HG03066 (cell line): ENCODE measurements around the gene STK4.
A peak's percentile ranks its signal among the peaks of the same experiment; 100 is the strongest.

Experiments used
- ATAC-seq: cut with Tn5 transposase; IDR thresholded peaks from one replicate; pipeline ENCODE4 v1.9.1; 2021; ENCODE audit warnings: low read depth; ENCODE audit not compliant: unreplicated experiment

Gene STK4

DNA sequence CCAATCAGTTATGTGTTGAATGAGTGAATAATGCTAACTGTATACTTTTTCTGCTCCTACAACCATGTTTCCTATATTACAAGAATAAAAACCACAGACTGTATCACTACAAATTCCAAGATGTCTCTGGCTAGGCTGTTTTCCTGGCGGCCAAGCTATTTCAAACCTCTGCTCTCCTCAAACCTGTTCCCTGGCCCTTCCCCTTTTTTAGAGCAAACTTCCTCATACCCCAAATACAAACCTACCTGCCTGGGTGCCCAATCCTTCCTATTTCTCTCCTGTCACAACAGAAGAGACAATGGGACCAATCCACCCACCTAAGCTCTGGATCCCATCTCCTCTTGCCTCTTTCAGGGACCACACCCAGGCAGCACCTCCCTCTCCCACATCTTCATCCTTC, 13.6 kb upstream of the STK4 start:
- no peak for ATAC-seq

DNA sequence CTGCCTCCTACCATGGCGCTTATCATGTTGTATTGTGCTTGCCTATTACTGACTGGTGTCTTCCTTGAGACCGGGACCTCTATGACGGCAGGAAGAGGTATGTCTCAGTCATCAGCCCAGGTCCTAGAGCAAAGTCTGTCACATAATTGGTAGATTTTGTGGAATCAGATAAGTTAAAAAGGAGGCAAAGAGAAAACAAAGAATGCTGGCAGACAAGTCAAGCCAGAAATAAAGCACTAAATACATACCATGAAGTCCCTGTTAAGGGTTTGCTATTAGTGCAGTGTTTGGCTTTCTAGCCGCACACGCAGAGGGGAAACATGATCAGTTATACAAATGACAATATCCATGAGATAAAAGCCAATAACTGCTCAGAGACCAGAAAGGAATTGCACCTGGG, 12.1 kb upstream of the STK4 start:
- no peak for ATAC-seq

DNA sequence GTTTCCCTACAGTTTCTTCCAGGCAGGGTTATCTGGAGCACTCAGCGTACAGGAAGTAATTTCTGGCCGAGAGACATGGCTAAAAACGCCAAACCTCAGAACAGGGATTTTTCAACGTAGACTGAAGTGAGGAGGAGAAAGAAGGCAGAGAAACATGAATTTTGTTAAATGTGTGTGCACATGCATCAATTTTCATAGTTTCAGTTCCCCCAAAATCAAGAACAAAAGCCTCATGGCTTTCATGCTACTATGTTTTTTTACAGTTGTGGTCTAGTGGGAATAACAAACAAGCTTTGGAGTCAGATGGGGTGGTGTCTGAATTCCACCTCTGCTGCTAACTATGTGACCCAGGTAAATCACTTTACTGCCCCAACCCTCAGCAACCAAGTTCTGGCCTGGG, 11.0 kb upstream of the STK4 start:
- no peak for ATAC-seq

DNA sequence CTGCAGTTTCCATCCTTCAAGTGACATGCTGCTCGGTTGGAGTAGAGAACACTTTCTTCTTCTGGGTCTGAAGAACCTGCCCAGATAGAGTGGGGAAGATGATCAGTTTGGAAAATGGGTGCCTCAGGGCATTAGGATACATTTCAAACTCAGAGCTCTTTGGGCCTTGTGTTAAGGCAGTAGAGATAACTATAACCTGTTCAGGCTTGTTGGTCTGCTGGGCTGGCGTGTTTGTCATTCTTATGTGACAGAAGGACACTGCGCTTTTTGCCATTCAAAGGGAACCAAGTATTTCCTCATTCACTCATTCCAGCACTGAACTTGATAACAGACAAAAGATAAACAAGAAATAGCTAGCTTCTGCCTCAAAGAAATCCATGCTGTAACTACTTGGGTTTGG, 9.9 kb upstream of the STK4 start:
- no peak for ATAC-seq

DNA sequence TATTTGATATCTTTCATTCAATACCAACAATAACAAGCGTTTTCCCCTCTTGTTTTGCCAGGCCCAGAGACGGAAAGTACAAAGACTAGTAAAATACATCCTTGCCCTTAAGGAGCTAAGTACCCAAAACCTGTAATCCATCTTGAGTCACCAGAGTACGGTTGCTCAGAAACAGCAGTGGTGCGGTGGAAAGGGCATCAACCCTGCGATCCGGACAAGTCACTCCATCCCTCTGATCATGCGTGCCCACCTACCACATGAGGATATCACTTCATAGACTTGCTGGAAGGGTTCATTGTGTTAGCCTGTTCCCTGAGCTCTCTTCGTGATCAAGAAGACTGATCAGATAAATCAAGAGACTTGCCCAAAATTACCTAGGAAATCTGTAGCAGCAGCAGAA, 8.0 kb upstream of the STK4 start:
- ATAC-seq: no peak

DNA sequence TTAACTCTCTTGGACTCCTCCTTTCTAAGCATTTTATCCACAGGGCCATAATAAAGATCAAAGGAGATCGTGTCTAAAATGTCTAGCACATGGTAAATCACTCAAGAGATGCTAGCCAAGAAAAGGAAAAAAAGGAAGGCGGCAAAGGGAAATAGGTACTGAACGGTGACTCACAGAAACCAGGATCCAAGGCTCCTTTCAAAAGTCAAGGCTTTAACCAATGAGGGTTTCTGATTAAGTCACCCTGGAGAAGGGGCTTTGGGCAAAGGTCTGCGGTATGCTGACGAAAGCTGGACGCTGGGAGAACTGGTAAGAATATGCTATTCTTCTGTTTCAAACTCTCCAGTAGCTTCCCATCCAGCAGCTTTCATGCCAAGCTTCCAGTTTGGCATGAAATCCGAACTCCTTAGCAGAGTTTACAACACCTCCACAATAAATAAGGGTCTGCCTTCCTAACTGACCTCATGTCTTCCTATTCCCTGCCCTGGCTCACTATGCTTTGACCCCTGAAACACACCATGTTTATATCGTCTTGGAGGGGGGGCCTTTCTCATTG, 7.2 kb upstream of the STK4 start:
- ATAC-seq: no peak

DNA sequence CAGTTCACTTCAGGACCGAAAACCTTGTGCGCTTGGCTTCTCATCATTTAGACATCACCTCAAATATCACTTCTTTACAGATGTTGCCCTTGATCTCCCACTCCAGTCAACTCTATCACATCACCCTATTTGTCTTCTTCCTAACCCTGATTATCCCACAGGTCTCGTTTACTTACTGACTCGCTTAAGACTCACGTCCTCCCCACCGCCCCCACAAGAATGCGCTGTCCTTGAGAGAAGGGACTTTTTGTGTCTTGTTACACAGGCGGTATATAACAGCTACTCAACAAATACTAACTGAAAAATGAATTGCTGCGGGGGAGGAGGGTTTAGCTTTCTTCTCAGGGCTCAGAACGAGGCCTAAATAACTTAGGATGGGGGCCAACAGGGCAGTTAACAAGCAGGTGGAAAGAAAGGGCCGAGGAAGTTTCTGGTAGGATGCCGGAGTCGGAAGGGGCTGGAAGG, 6.6 kb upstream of the STK4 start:
- no peak for ATAC-seq

DNA sequence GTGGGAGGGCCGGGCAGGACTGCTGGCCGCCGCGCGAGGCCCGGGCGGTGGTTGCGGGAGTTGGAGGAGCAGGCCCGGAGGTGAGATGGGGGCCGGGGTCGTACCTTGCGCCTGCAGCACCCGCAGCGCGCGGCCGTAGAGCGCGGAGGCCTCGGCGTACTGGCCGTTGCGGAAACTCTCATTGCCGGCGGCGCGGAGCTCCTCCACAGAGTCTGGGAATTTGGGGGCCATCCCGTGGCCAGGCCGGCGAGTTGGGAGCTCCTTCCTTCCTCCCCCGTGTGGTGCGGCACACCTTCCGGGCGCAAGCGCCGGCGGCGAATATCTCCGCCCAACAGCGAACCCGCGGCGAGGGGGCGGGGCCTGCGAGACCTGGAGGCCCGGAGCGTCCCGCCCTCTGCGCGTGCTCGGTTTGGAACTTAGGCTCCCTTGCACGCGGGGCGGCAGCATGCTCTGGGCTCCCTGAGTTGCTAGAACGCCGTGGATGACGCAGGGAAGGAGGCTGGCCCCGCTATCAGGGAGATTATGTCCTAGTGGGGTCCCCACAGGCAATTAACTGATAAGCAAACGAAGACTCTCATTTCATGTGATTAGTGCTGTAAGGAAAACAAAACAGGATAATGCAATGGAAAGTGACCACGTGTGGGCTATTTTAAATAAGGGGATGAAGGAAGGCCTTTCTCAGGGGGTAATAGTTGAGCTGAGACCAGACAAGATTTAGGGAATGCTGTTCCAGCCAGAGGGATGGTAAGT, 6.0 kb upstream of the STK4 start, which contains the start of gene TOMM34:
TSS of gene TOMM34 (minus strand) at position 295 of the 750 bp plus-strand sequence. CDS start at position 231, 64 bp downstream.
- ATAC-seq: peak; percentile 86

DNA sequence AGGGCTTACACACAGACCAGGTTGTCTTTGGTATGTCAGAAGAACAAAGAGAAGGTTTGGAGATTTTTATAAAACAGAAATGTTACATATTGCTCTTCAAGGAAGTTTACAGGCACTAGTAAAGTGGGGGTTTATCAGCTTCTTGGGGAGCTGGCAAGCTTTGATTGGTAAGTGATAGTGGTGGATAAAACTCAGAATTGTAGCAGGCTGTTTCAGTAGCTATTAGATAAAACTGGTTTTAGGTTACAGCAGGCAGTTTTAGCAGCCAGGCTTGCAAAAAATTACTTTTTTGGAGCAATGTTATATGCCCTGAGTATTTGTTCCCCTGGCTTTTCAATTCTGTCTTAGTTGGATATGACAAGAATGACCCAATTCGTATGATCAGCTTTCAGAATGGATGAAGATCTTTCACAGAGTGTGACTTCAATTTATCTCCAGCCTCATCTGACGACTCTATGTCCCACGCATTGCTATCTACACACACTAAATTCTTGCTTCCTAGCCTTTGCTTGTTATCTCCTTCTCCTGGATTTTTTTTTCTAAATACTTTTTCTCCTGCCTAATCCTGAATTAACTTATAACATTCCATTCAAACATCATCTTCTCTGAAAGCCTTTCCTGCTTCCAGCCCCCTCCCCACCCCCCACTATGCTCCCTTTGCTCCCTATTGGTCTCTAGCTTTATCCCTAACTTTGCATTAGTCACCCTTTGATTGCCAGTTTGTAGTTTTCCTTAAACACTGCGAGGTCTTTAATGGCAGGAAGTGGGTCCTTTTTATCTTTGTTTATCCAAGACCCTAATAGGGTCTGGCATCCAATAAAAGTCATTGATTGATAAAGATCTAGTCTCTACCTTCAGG, 5.1 kb upstream of the STK4 start:
- no peak for ATAC-seq

DNA sequence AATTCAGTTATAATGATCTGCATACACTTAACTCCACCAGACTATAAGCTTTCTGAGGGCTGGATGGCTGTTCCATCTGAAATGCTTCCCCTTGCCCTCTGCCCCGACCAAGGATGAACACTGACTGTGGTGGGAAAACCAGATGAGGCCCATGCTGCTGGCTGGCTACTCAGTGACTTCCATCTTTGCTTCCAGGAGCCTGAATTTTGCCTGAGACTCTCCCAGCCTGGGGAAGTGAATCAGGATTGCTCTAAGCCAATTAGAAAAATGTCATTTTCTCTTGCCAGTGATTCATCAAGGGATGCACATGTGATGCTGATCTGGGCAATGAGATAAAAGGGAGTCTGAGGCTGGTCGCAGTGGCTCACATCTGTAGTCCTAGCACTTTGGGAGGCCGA, 4.4 kb upstream of the STK4 start:
- no peak for ATAC-seq

DNA sequence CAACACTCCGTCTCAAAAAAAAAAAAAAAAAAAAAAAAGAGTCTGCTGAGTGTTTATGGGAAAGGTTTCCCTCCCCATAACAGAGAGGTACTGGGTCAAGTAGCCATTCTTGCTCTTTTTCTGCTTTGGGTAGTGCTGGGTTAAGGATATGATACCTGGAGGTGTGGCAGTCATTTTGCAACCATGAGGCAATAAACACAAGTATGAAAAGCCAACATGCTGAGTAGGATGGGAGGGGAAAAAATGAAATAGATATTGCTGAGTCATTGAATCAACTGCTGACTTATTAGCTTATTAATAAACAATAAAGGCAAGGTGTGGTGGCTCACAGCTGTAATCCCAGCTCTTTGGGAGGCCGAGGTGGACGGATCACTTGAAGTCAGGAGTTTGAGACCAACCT, 3.8 kb upstream of the STK4 start:
- ATAC-seq: no peak

DNA sequence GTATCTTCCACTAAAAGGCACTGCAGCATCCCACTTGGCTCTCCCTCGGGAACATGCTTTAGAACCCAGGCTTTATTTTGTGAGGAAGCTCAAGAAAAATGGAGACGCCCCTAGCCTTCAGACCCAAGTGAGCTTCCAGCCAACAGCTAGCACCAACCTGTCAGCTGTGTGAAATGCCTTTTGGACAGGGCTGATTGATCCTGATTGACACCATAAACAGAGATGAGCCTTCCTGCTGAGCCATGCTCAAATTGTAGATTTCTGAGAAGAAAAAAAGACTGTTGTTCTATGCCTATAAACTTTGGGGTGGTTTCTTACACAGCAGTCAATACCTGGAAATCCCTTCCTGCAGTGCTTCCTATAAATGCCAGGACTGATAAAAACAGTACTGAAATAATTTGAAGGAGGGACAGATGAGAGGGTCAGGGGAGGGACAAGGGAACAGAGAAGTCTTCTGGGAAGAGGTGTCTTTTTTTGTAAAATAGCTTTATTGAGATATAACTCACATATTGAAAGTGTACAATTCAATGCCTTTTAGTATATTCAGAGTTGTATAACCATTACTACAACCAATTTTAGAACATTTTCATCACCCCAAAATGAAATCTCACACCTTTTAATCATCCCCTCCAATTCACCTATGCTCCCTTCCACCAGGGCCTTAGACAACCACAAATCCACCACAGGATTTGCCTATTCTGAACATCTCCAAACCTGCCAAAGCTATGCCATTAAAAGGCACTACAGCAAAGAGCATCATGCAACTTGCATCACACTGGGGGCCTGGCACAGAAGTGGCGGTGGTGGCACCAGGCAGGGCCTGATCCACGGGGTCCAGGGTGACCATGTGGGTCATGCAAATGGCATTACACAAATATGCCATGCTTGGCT, 2.7 kb upstream of the STK4 start:
- no peak for ATAC-seq

DNA sequence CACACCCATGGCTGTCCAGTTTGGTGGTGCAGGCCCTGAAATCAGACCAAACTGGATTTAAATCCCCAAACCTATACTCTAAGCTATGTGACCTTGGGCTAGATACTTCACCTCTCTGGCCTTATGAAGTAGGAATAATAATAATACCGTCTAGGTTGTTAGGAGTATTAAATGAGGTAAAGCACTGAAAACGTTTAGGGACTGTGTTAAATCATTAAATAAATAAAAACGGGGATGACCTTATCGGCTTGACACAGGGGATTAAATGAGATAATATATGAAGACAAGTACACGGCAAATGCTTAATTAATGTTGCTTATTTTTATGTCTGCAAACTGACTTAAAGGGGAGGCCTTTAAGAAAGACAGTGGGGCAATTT, 672 bp upstream of the STK4 start:
- ATAC-seq: no peak

DNA sequence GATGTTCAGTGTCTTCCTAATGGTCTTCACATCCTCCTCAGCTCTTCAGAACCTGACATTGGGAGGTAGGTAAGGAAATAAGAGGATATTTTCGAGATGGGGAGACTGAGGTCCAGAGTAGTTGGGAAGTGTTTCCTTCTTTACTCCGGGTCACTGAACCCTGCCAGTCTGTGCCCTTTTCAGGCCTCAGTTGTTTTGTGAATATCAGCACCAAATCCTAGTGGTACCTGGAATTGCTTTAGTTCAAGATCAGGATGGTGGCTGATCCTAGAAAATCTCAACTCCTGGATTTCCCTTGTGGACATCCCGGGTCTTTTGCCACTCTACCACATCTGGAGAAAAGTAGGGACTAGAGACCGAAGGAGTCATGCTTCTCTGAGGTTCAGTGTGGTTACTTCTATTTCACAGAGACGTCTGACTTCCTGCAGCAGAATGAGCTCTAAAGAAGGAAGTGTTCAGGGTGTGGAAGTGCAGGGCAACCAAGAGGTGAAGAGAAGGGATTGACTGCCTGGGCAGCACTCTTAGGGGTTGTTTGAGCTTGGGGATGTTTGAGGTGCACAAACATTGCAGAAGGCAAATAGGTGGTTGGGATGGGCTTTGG, 995 bp downstream of the STK4 start:
- ATAC-seq: no peak

DNA sequence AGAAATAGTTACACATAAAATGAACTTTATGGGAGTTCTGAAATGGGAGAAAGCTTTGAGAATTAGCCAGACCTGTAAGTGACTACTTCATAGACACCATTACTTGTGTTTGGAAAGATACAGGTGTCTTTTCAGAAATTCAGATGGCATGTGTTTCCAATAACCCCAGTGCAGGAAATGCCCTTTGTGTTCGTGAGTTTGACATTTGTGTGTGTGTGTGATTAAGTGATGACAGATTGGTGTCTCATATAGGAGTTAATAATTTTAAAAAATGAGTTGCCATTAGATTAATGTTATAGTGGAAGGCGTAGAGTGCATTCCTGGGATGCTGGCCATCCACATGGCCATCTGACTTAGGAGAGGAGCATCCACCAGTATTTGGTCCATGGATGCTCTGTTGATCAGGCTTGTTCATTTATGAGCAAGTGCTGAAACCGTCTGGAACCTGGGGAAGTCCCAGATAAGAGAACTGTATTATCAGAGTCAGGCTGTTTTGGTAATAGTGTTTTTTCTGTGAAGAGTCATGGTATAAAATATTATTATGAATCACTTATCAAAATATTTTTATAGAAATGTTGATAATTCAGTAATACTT, 3.1 kb downstream of the STK4 start:
- ATAC-seq: no peak

DNA sequence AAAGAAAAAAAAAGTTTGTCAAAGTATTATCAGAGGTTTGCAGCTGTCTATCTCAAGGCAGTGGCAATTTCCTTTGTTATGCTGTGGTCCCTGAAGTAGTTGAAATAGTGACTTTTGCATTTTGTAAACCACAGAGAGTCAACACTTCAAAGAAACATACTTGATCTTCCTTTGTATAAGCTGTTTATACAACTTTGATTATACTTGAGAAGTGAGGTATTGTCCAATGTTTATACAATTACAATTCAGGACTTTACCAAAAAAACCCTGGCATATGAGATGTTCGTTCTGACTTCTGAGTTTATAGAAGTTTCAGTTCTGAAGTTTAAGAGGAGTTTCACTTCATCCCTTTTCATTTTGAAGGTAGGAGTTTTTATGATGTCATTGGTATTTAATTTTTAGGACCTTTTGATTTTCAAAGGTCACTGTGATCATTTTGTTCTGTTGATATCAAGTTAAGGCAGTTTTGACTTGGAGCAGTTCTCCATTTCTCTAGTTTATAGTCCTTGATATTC, 4.0 kb downstream of the STK4 start:
- ATAC-seq: no peak

DNA sequence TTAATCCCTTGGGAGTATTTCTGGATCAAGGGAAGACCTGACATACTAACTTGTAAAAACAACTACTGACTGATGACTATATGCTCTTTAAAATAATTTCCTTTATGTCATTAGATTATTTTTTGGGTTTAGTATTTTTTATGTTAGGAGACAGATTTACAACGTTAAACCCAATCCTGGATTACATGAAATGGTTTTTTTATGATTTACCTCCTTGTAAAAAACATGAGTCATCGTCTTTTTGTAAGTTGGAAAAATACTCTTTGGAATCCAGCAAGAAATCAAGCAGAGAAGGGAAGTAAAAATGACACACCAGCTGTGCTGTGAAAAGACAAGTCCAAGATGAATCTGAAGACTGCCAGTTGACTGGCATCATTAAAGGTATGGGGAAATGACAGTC, 6.7 kb downstream of the STK4 start:
- ATAC-seq: no peak

DNA sequence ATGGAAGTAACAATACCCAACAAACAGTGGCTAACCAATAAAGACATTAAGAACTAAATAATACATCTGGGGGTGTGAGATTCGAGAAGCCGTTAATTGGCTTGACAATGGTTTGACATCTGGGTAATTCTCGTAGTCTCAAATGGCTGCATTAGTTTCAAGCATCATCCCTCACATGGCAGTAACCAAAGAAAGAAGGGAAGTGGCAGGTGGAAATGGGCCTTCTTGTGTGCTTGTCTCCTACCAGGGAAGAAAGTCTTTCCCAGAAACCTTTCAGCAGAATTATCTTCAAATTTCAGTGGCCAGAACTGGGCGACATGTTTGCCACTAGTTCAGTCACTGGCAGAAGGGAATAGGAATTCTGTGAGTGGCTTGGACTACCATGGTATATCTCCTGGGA, 10.4 kb downstream of the STK4 start:
- ATAC-seq: no peak

DNA sequence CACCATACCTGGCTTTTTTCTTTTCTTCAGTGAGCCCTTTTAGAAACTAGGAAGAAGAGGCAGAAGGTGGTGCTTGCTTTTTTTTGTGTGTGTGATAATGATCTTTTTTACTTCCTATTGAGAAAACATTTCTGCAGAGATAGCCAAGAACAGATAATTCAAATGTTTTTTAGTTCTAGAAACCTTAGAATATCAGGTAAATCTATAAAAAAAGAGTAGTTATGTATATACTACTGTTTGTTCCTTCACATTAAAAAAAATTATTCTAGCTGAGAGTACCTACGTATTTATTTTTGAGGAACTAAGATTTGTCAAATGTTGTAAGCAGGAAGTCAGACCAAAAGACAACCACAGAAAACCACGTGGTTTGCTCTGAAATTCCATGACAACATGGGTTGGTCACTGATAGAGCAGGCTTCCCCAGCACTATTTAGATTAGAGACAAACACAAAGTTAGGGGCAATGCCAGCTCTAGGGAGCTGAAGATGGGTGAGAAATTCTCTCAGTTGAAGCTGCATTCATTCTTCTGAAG, 12.8 kb downstream of the STK4 start:
- peak; percentile 95 for ATAC-seq
